ENCODE results near the gene TNPO3.
"Not testable (repeated sequence)": the region's sequence is repeated elsewhere in the genome, so short reads cannot be mapped to it uniquely, and the experiment has no call there.

The TNPO3 gene

GRCh38 chr7:128920913-128921582, 133.9 kb downstream of the TNPO3 start:
- no peak for DNase-seq

GRCh38 chr7:128919881-128920799, 134.8 kb downstream of the TNPO3 start:
- DNase-seq: peak in 1 of 4 experiments; percentile 27

- DNase-seq: no peak
These were observed 135.7 kb downstream of the TNPO3 start for GRCh38 chr7:128919241-128919640.

GRCh38 chr7:128918016-128918665, 136.8 kb downstream of the TNPO3 start:
- DNase-seq: no peak

GRCh38 chr7:128917122-128917521, 137.8 kb downstream of the TNPO3 start:
- no peak for DNase-seq

- no peak for DNase-seq
These were observed 138.3 kb downstream of the TNPO3 start for GRCh38 chr7:128916643-128916915.

- no peak for DNase-seq
These were observed 138.9 kb downstream of the TNPO3 start for GRCh38 chr7:128915841-128916642.

GRCh38 chr7:128915271-128915819, 139.6 kb downstream of the TNPO3 start:
- DNase-seq: peak in 1 of 4 experiments; percentile 36

GRCh38 chr7:128914566-128915151, 140.3 kb downstream of the TNPO3 start:
- peak in 2 of 4 experiments; percentile 32 to 43 for DNase-seq

- DNase-seq: no peak
These were observed 140.9 kb downstream of the TNPO3 start for GRCh38 chr7:128913870-128914565.

- not testable (repeated sequence) for DNase-seq
These were observed 142.0 kb downstream of the TNPO3 start for GRCh38 chr7:128912709-128913495.

GRCh38 chr7:128912281-128912680, 142.6 kb downstream of the TNPO3 start:
- no peak for DNase-seq

GRCh38 chr7:128911423-128912031, 143.4 kb downstream of the TNPO3 start:
- peak in 3 of 4 experiments; percentile 47 to 63 (median 59) for DNase-seq

GRCh38 chr7:128910569-128910945, 144.4 kb downstream of the TNPO3 start, which contains the start of gene KCP:
Gene KCP, minus strand, starts transcription at chr7:128910709. Its CDS starts 33 bp downstream, at chr7:128910676.
- DNase-seq: no peak

- DNase-seq: no peak
These were observed 145.0 kb downstream of the TNPO3 start for GRCh38 chr7:128909625-128910568.

- DNase-seq: no peak
These were observed 145.9 kb downstream of the TNPO3 start for GRCh38 chr7:128908750-128909624.

- DNase-seq: no peak
These were observed 147.9 kb downstream of the TNPO3 start for GRCh38 chr7:128906766-128907559.

All from suppressor macrophage (primary cell).